ENCODE data around the gene SLC39A3.

DNA sequence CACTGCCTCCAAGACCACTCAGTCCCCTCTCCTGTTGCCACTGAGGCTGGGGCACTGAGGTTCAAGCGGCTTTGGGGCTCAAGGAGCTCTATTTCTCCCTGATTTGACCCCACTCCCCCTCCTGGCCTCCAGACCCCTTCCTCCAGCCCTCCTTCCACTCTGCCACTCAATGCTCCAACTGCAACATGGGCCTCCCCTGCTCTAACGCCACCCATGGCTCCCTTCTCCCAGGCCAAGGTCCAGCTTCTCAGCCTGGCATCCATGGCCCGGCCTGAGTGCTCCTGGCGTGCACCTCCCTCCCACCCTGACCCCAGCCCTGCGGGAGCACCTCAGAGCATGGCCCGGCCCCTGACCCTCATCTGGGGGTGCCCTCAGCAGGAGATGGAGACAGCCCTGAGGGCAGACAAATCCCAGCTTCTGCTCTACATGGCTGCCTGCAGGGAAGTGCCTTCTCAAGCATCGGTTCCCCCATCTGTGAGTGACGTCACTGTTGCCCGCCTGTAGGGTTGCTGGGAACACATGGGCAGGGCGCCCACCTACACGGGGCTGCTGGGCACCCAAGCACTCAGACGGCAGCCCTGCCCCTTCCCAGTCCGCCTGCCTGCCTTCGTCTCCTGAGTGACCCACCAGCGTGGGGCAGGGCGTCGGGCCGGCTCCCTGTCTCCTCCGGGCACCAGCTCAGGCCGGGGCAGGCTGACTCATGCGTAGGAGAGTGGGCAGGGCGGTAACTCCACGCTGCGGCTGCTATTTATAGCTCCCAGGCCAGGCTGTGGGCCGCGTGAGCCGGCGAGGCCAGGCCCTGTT lies 17.1 kb downstream of the SLC39A3 start:
- TF ChIP-seq, protein P1, sequence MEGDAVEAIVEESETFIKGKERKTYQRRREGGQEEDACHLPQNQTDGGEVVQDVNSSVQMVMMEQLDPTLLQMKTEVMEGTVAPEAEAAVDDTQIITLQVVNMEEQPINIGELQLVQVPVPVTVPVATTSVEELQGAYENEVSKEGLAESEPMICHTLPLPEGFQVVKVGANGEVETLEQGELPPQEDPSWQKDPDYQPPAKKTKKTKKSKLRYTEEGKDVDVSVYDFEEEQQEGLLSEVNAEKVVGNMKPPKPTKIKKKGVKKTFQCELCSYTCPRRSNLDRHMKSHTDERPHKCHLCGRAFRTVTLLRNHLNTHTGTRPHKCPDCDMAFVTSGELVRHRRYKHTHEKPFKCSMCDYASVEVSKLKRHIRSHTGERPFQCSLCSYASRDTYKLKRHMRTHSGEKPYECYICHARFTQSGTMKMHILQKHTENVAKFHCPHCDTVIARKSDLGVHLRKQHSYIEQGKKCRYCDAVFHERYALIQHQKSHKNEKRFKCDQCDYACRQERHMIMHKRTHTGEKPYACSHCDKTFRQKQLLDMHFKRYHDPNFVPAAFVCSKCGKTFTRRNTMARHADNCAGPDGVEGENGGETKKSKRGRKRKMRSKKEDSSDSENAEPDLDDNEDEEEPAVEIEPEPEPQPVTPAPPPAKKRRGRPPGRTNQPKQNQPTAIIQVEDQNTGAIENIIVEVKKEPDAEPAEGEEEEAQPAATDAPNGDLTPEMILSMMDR (IDR thresholded peaks at IDR 0.05) = no peak
- TF ChIP-seq EP300 (IDR thresholded peaks at IDR 0.05) = peak in 1 of 2 donors; percentile 22
- TF ChIP-seq POLR2A (IDR thresholded peaks at IDR 0.05) = no peak
